ENCODE results near the gene SLIT3.

Gene SLIT3

GRCh38 chr5:168984135-168984675 is 316.7 kb downstream of the SLIT3 start:
- DNase-seq: no peak

- DNase-seq: no peak
Measured at GRCh38 chr5:168979135-168979534, 321.8 kb downstream of the SLIT3 start.

GRCh38 chr5:168978500-168978899 is 322.4 kb downstream of the SLIT3 start:
- DNase-seq: no peak

- no peak for DNase-seq
Measured at GRCh38 chr5:168978015-168978414, 322.9 kb downstream of the SLIT3 start.

GRCh38 chr5:168976311-168976970 is 324.5 kb downstream of the SLIT3 start:
- no peak for DNase-seq

- no peak for DNase-seq
Measured at GRCh38 chr5:168975331-168975730, 325.6 kb downstream of the SLIT3 start.

GRCh38 chr5:168974082-168974481 is 326.9 kb downstream of the SLIT3 start:
- DNase-seq: no peak

- DNase-seq: no peak
Measured at GRCh38 chr5:168972731-168973130, 328.2 kb downstream of the SLIT3 start.

- no peak for DNase-seq
Measured at GRCh38 chr5:168971100-168971499, 329.8 kb downstream of the SLIT3 start.

GRCh38 chr5:168969326-168969886 is 331.5 kb downstream of the SLIT3 start:
- no peak for DNase-seq

- no peak for DNase-seq
Measured at GRCh38 chr5:168967882-168968620, 332.9 kb downstream of the SLIT3 start.

GRCh38 chr5:168965638-168966037 is 335.3 kb downstream of the SLIT3 start:
- DNase-seq: no peak

GRCh38 chr5:168964182-168964581 is 336.8 kb downstream of the SLIT3 start:
- no peak for DNase-seq

- no peak for DNase-seq
Measured at GRCh38 chr5:168962306-168962705, 338.6 kb downstream of the SLIT3 start.

GRCh38 chr5:168961681-168962080 is 339.3 kb downstream of the SLIT3 start:
- no peak for DNase-seq

GRCh38 chr5:168960497-168960896 is 340.4 kb downstream of the SLIT3 start:
- no peak for DNase-seq

GRCh38 chr5:168953351-168953750 is 347.6 kb downstream of the SLIT3 start:
- DNase-seq: no peak

- DNase-seq: no peak
Measured at GRCh38 chr5:168952196-168952595, 348.7 kb downstream of the SLIT3 start.

GRCh38 chr5:168951769-168952168 is 349.2 kb downstream of the SLIT3 start:
- DNase-seq: no peak

- DNase-seq: no peak
Measured at GRCh38 chr5:168951356-168951755, 349.6 kb downstream of the SLIT3 start.

- DNase-seq: no peak
Measured at GRCh38 chr5:168950241-168950951, 350.5 kb downstream of the SLIT3 start.

- no peak for DNase-seq
Measured at GRCh38 chr5:168948746-168949145, 352.2 kb downstream of the SLIT3 start.

- no peak for DNase-seq
Measured at GRCh38 chr5:168947212-168947868, 353.6 kb downstream of the SLIT3 start.

Measured in DMS 273 treated with DMSO at 0.1 percent for 48 hours (cell line).